Activated CD4-positive, alpha-beta T cell treated with anti-CD3 and anti-CD28 coated beads, Interleukin-2, Interleukin-6, amounts not matched to agents 100 ng/mL and 50 ng/mL, durations not matched to agents 16 hours and 8 hours (primary cell): Measurements from ENCODE around the gene GBP1.
A peak's percentile ranks its signal among the peaks of the same experiment; 100 is the strongest.
"Not testable (repeated sequence)": the region's sequence is repeated elsewhere in the genome, so short reads cannot be mapped to it uniquely, and the experiment has no call there.

ENCODE experiments used
- DNase-seq: peaks from one replicate; pipeline ENCODE4 v3.0.0-alpha.2; 2020

Gene GBP1

GRCh38 chr1:89051300-89051954 lies 13.6 kb downstream of the GBP1 start:
- DNase-seq, result no peak

GRCh38 chr1:89050649-89051033 lies 14.4 kb downstream of the GBP1 start:
- DNase-seq, result no peak

- DNase-seq, result not testable (repeated sequence)
Measured at GRCh38 chr1:89049901-89050648, 14.9 kb downstream of the GBP1 start.

DNA sequence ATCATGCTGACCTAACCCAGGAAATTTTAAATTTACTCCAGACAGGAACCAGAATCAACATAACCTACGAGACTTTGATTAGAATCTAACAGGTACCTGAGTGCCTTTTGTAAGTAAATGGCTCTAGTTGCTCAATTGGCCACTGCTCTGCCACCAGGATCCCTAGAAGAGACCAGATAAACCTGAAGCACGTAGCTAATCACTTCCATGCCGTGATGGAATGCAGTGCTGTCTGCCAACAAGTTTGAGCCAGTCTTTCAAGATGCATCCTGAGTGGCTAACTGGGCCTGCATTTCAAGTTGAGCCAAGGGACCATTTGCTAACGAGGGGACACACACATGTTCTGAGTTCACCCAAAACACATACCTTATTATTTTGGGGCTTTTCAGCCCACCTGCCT lies 15.8 kb downstream of the GBP1 start:
- DNase-seq, result not testable (repeated sequence)

GRCh38 chr1:89047734-89048133 lies 17.3 kb downstream of the GBP1 start:
- no peak for DNase-seq

- DNase-seq, result peak; percentile 65
Measured at GRCh38 chr1:89046318-89047183, 18.5 kb downstream of the GBP1 start.

- DNase-seq, result no peak
Measured at GRCh38 chr1:89044970-89045721, 19.9 kb downstream of the GBP1 start.

DNA sequence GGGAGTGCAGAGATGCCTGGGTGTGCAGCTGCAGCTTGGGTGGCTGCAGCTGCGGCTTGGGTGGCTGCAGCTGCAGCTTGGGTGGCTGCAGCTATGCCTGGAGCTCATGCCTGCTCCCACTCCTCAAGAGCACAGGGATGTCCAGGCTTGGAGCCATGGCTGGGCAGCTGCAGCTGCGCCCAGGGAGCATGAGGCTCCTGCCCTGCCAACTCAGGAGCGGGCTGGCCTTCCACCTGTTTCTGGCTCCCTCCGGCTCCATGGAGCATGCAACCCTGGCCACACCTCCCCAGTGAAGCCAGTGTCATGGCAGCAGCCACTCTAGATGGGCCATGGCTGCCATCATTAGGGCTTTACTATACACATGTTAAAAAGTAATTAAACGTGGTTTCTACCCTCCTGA lies 21.1 kb downstream of the GBP1 start:
- DNase-seq, result no peak

DNA sequence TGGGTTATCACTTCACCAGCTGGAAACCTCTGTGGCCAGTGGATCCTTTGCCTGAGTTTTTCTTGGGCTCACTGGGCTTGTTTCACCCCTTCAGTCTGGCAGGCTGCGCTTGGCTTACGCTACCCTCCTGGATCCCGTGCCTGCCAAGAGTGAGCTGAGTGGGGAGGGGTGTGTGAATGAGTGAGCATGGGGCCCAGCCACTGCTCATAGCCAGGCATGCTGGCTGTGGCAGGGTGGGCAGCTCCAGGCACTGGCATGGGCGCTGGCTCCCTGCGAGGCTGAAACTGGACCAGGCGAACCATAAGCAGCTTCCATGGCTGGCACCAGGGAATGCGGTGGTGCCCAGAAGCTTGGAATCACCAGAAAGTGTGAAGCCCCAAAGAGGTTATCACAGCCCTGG lies 22.5 kb downstream of the GBP1 start:
- no peak for DNase-seq

DNA sequence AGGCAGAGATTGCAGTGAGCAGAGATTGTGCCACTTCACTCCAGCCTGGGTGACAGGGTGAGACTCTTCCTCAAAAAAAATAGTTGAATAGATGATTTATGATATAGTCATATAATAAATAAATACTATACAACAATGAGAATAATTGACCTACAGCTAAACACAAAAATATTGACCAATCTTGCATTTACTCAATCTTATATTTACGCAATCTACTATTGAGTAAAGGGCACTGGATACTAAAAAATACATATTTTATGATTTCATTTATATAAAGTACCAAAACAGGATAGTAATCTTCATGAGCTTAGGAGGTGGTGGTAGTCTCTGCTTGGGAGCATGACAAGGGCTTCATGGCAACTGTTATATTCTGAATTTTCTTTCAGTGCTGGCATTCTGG lies 23.3 kb downstream of the GBP1 start:
- no peak for DNase-seq

DNA sequence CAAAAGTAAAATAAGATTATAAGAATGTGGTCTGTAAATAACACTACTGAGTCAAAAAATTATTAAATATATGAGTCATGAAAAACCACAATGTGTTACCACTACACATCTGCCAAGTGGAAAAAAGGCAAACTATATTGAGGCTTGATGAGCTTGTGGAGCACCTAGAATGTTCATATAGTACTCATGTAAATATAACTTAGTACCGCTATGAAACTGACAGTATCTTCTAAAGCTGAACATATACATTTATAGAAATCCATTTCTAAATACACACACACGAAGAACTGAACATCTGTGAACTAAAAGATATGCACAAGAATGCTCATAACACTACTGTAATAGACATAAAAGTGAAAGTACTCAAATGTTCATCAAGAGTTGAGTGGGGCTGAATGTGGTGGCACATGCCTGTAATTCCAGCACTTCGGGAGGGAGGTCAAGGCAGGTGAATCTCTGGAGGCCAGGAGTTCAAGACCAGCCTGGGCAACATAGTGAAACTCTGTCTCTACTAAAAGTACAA lies 23.8 kb downstream of the GBP1 start:
- peak; percentile 81 for DNase-seq

DNA sequence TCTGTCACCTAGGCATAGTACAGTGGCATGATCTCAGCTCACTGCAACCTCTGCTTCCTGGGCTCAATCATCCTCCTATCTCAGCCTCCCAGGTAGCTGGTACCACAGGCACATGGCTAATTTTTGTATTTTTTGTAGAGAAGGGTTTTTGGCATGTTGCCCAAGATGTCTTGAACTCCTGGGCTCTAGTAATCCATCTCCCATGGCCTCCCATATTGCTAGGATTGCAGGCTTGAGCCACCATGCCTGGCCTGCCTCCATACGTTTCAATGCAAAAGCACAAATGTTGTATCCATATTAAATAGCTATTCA lies 24.7 kb downstream of the GBP1 start:
- DNase-seq, result no peak

GRCh38 chr1:89037186-89037585 lies 27.8 kb downstream of the GBP1 start:
- DNase-seq, result no peak

GRCh38 chr1:89035080-89035479 lies 29.9 kb downstream of the GBP1 start:
- no peak for DNase-seq

- DNase-seq, result not testable (repeated sequence)
Measured at GRCh38 chr1:89034004-89034403, 31.0 kb downstream of the GBP1 start.

- DNase-seq, result not testable (repeated sequence)
Measured at GRCh38 chr1:89029051-89029450, 36.0 kb downstream of the GBP1 start.

- no peak for DNase-seq
Measured at GRCh38 chr1:89025928-89026327, 39.1 kb downstream of the GBP1 start.

GRCh38 chr1:89023026-89023425 lies 42.0 kb downstream of the GBP1 start:
- DNase-seq, result no peak

- peak; percentile 63 for DNase-seq
Measured at GRCh38 chr1:89022167-89022959, 42.6 kb downstream of the GBP1 start, which contains the start of gene GBP3. Gene GBP3 (minus strand): TSS chr1:89022866. CDS start chr1:89020721, 2,145 bp downstream.

- DNase-seq, result not testable (repeated sequence)
Measured at GRCh38 chr1:89018318-89018717, 46.7 kb downstream of the GBP1 start.

DNA sequence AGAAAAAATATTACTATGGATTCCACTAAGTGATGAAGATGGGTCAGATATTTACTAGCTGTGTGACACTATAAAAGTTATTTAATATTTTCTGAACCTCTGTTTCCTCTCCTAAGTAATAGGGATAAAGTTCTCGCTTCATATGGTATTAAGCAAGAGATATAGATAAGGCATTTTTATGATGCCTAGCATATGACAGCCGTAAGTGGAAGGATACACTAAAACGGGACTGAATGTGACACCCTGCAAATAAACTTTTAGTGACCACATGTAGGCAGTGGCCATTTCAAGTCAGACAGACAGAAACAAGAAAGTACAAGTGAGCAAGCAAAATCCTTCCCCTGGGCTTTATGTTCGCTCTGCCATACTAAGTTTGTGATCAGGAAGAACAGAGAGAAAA lies 56.5 kb downstream of the GBP1 start:
- no peak for DNase-seq
